Measurements from ENCODE around the gene PRKAR1B. TPM values are rescaled to one million over a fixed set of nuclear protein-coding genes. Genes with fewer than 3 reads are reported as not detected.
A peak's percentile ranks its signal among the peaks of the same experiment; 100 is the strongest.

Gene PRKAR1B
- total RNA-seq, 2 donors from 2014 or later = 26.2 to 56.0 TPM

DNA sequence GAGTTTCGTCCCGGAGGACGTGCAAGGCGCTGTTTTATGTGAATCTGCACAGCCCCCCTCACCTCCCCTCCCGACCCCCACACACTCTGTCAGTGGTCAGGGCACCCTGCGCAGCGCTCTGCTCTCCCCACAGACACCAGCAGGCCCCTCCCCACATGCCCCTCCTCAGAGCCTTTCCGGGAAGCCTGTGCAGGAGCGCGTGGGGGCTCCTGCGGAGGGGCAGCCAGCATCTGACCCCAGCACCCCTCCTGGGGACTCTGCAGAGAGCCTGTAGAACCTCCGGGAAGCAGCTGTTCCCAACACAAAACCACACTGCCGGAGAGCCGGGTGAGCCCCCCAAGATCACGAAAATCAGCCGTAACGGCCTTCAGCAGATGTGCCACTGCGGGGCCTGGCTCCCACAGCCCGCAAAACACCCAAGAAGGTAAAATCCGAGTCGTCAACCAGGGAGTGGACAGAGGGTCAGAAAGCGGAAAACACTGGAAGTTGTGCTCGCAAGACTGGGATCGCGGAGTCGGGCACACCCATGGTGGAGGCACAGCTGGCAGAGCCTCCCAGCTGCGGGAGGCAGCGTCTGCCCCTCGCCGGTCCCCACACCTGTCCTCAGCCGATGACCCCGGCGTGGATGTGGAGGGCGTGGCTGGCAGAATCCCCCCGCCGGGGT is 153.7 kb downstream of the PRKAR1B start:
- H3K4me3 Mint-ChIP-seq = no peak overlapping the region
- H3K4me1 Mint-ChIP-seq = peaks cover 6% of the 10 kb centered on the region
- no peaks in the 10 kb centered on the region for H3K27me3 Mint-ChIP-seq
- ATAC-seq (replicated peaks) = no peak
- H3K27ac Mint-ChIP-seq = no peak overlapping the region
- no peaks in the 10 kb centered on the region for H3K9me3 Mint-ChIP-seq
- peaks cover 4% of the 10 kb centered on the region for H3K36me3 Mint-ChIP-seq (ENCODE audit: low read depth)

DNA sequence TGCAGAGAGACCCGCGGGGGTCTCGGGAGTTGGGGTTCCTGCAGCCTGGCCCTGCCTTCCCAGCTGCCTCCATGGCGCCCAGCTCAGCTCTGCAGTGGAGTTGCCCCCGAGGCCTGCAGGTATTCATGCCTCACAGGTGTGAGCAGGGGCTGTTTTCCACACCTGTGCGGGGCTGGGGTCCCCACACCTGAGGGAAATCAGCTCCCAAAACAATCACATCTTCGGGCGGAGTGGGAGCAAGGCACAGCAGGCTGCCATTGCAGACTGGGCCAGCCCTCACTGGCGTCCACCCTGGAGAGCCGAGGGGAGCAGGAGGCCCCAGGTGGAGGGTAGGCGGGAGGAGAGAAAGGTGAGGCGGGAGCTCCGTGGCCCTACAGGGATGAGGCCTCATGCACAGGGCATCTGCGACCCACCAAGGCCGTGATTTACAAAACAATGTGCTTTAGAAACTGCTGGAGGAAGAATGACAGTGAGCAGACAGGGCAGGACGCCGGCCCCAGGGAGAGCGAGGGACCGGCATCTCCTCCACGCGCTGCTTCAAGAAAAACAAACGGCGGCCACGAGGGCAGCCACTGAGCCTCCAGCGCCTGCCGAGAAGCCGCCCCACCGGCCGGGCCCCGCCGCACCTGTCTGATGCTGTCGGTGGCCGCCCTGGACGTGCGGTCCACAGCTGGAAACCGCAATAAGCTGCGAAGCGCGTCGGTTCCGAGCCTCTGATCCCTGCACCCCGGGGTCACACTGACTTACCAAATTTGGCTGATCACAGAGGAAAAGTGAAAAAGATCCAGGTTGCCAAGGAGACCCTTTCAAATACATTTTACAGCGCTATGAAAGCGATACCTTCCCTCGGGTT is 154.4 kb downstream of the PRKAR1B start:
- Mint-ChIP-seq H3K9me3 (no peaks in the 10 kb centered on the region), H3K4me1 (peaks cover 6% of the 10 kb centered on the region), H3K27me3 (no peaks in the 10 kb centered on the region), H3K36me3 (ENCODE audit: low read depth) (no peaks in the 10 kb centered on the region), H3K4me3 (no peak overlapping the region), H3K27ac (no peak overlapping the region)
- no peak for ATAC-seq (replicated peaks)

DNA sequence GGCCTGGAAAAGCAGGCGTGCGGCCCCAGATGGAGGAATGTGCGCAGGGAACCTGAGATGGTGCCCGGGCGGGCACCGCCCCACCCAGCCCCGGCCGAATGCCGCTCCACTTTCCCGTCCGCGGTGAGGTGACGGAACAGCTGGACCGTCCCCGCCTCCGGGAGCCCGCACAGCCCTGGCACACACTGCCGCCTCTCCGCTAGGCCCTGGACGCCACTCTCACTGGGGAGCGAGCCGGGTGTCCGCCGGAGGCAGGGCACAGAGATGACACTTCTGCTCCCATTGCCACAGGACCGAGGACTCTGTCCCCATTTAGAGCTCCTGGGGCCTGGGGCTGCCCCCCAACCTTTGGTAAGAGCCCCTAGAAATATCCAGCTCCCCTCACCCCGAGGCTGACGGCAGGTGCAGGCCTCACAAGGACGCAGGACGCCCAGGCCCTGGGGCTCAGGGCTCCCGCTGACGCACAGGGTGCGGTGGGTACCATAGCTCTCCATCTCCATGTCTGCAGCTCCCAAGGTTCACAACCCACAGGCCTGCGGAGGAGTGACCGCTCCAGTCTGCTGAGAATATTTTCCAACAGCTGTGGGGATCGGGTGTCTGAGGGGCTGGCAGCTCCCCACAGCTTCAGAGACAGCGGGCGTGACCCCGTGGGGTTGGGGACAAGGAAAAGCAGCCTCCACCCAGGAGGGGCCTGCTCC is 155.2 kb downstream of the PRKAR1B start:
- H3K27me3 Mint-ChIP-seq = no peaks in the 10 kb centered on the region
- H3K27ac Mint-ChIP-seq = no peak overlapping the region
- H3K36me3 Mint-ChIP-seq (ENCODE audit: low read depth) = no peaks in the 10 kb centered on the region
- ATAC-seq (replicated peaks) = no peak
- H3K4me1 Mint-ChIP-seq = peaks cover 6% of the 10 kb centered on the region
- no peak overlapping the region for H3K4me3 Mint-ChIP-seq
- H3K9me3 Mint-ChIP-seq = no peaks in the 10 kb centered on the region

DNA sequence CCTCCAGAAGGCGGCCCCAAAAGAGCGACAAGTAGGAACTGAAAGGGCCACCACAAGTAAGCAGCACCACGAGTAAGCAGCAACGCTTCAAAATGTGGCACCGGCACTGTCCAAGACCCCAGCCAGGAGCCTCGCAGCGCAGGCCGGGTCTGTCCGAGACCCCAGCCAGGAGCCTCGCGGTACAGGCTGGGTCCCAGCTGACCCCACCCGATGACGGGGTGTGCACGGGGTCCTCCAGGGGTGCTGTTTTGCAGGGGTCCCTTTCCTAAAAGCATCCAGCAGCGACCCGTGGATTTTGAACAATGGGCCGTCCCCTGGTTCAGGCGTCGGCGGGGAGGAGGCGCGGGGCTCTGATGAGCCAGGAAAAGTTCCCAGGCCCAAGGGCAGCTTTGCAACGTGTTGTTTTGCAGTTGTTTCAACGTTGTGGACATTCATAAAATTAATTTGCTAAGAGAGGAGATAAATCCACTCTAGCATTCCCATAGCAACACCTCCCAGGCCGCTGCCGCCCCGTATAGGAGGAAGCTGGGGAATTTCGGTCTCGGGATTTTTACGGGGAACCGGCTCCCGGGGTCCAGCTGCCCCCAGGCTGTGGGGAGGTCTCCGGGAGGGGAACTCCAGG is 155.9 kb downstream of the PRKAR1B start:
- no peak overlapping the region for H3K27ac Mint-ChIP-seq
- ATAC-seq (replicated peaks) = no peak

DNA sequence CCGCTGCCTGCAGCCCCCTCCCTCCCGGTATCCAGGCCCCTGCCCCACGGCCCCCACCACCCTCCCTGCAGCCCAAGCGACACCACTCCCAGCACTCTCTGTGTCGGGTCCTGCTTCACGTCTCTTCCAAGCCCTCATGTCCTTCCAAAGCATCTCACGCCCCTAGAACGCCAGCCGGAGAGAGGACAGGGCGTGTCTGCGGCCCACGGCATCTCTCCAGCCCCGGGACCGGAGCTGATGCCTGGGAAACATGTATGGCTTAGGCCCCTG is 156.3 kb downstream of the PRKAR1B start:
- Mint-ChIP-seq H3K4me1 (peaks cover under 1% of the 10 kb centered on the region), H3K36me3 (ENCODE audit: low read depth) (no peaks in the 10 kb centered on the region), H3K27ac (no peak overlapping the region), H3K4me3 (no peak overlapping the region), H3K27me3 (no peaks in the 10 kb centered on the region), H3K9me3 (no peaks in the 10 kb centered on the region)
- ATAC-seq (replicated peaks) = no peak

More for the DNA sequence above, 155.9 kb downstream of the PRKAR1B start:
- H3K4me1 Mint-ChIP-seq = peaks cover 5% of the 10 kb centered on the region
- H3K27me3 Mint-ChIP-seq = no peaks in the 10 kb centered on the region
- H3K9me3 Mint-ChIP-seq = no peaks in the 10 kb centered on the region
- H3K36me3 Mint-ChIP-seq (ENCODE audit: low read depth) = no peaks in the 10 kb centered on the region
- H3K4me3 Mint-ChIP-seq = no peak overlapping the region

DNA sequence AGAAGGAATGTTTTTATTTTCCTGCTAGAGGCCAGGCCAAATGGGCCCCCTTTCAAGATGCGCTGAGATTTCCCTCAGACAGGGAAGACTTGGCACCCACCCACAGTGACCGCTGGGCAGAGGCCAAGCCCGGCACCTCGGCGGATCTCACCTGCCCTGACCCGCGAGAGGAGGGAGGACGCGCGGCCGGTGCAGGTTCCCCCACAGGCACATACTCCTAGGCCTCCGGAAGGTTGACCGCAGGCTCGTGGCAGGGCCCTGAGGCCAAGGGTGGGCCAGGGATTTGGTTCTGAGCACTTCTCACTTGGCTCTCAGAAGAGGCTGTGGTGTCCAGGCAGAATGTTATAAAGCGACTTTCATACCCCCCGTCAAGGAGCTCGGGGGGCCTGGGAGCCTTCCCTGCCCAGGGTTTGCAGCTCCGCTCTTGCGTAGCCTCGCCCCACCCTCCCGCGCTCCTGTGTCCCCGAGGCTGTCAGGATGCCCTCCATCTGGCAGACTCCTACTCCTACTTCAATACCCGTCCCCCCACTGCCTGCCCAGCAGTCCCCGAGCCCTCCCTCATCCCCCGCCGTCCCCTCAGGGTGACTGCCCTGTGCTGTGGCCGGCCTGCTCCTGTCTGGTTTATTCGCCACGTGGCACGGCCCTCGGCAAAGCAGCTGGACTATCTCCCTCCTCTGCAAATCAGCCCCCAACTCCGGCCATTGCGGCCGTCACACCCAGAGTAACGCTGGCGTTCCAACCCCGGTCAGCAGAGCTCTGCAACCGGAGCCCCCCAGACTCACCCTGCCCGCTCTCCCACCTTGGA is 156.9 kb downstream of the PRKAR1B start:
- no peaks in the 10 kb centered on the region for H3K27me3 Mint-ChIP-seq
- no peaks in the 10 kb centered on the region for H3K4me1 Mint-ChIP-seq
- H3K36me3 Mint-ChIP-seq (ENCODE audit: low read depth) = no peaks in the 10 kb centered on the region
- no peak for ATAC-seq (replicated peaks)
- no peak overlapping the region for H3K4me3 Mint-ChIP-seq
- H3K27ac Mint-ChIP-seq = no peak overlapping the region
- H3K9me3 Mint-ChIP-seq = no peaks in the 10 kb centered on the region

DNA sequence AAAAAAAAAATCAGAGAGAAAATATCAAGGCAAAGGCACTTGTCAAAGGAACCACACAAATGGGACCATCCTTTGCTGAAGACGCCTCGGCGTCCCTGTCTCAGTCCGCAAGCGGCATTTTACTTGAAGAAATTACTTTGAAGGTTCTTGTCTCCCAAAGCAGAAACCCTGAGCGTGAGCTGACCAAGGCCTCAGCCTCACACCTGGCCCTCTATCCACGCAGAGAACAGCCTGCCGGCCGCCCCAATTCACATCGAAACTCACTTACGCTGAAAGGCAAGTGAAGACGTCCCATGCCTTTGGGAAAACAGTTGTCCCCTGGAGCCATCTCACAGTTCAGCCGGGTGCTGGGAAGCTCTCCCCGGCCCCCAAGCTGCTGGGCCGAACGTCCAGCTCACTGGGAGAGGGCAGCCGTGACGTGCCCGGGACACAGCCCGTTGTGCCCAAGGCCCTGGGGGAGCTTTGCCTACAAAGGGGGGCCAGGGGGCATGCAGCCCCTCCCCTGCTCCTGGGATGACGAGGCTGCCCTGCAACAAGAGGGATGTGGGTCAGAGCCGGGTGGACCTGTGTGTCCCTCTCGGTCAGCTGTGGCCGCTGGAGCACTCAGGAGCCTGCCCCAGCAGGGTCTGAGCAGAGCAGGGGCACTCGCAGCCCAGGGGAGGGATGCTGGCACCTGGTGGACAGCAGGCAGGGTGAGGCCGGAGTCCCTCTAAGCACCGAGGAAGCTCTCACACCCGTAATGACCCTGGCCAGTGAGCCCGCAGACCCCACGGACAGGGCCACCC is 157.8 kb downstream of the PRKAR1B start:
- H3K4me3 Mint-ChIP-seq = no peak overlapping the region
- ATAC-seq (replicated peaks) = no peak
- H3K27ac Mint-ChIP-seq = no peak overlapping the region

DNA sequence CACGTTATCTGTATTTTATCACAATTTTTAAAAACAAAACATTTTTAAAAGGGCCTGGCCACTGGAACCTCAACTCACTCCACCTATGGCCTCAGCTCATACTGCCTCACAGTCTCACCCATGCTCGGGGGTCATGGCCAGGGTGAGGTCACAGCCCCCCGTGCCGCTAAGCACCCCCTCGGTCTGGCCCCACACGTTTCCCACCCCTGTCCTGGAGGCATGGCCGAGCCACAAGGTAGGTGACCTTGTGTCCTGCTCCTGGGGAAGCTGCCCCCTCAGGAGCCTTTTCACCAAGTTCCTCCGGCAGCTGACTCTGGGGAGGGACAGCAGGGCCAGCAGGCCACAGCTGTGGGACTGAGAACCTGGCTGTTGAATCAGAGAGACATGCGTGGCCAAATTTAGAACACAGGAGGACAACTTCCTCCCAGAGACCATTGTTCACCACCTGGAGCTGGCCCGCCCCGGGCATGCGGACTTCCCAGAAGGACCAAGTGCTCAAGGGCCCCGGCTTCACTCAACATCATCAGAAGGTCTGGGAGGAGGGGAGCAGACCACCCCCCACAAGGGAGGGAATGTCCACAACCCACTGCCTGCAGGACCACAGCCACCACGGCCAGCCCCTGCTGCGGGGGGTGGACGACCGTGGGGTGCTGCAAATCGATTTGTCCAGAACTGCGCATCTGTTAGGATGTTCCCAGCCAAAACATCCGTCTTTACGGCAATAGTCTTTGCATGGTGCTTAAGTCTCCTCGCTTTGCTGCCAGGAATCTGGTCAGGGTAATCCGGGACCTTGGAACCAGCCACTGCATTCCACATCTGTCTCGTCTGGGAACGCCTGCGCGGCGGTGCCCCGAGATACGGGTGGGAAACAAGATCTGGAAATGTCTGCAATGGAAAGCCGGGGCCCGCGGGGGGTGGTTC is 158.8 kb downstream of the PRKAR1B start:
- no peaks in the 10 kb centered on the region for H3K27me3 Mint-ChIP-seq
- no peak overlapping the region for H3K4me3 Mint-ChIP-seq
- H3K9me3 Mint-ChIP-seq = no peaks in the 10 kb centered on the region
- no peak overlapping the region for H3K27ac Mint-ChIP-seq
- ATAC-seq (replicated peaks) = no peak
- H3K36me3 Mint-ChIP-seq (ENCODE audit: low read depth) = no peaks in the 10 kb centered on the region
- no peaks in the 10 kb centered on the region for H3K4me1 Mint-ChIP-seq

More for the DNA sequence above, 157.8 kb downstream of the PRKAR1B start:
- Mint-ChIP-seq H3K4me1 (no peaks in the 10 kb centered on the region), H3K9me3 (no peaks in the 10 kb centered on the region), H3K27me3 (no peaks in the 10 kb centered on the region), H3K36me3 (ENCODE audit: low read depth) (no peaks in the 10 kb centered on the region)

DNA sequence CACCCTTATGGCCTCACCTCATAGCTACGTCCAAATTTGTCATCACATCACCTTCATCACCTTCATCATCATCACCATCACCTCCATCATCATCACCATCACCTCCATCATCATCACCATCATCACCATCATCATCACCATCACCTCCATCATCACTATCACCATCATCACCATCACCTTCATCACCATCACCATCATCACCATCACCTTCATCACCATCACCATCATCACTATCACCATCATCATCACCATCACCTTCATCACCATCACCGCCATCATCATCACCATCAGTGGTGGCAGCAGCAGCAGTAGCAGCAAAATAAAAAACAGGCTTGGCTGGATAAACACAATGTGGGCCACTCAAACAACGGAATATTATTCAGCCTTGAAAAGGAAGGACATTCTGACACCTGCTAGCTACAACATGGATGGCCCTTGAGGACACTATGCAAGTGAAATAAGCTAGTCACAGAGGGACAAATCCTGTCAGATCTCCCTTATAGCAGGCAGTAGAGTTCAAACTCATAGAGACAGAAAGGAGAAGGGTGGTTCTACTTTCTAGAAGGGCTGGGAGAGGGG is 159.7 kb downstream of the PRKAR1B start:
- no peak overlapping the region for H3K4me3 Mint-ChIP-seq
- peaks cover 3% of the 10 kb centered on the region for H3K4me1 Mint-ChIP-seq
- H3K9me3 Mint-ChIP-seq = no peaks in the 10 kb centered on the region
- no peaks in the 10 kb centered on the region for H3K36me3 Mint-ChIP-seq (ENCODE audit: low read depth)
- ATAC-seq (replicated peaks) = no peak
- H3K27me3 Mint-ChIP-seq = no peaks in the 10 kb centered on the region
- H3K27ac Mint-ChIP-seq = no peak overlapping the region

DNA sequence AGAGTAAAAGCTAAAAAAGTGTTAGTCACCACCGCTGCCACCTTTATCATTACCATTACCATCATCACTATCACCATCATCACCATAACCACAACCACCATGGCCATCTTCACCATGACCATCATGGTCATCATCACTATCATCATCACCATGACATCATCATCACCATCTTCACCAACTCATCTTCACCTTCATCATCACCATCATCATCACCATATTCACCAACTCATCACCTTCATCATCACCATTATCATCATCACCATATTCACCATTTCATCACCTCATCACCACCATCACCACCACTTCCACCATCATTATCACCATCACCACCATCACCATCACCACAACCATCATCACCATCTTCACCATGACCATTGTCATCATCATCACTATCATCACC is 161.0 kb downstream of the PRKAR1B start:
- peaks cover 4% of the 10 kb centered on the region for H3K4me1 Mint-ChIP-seq

DNA sequence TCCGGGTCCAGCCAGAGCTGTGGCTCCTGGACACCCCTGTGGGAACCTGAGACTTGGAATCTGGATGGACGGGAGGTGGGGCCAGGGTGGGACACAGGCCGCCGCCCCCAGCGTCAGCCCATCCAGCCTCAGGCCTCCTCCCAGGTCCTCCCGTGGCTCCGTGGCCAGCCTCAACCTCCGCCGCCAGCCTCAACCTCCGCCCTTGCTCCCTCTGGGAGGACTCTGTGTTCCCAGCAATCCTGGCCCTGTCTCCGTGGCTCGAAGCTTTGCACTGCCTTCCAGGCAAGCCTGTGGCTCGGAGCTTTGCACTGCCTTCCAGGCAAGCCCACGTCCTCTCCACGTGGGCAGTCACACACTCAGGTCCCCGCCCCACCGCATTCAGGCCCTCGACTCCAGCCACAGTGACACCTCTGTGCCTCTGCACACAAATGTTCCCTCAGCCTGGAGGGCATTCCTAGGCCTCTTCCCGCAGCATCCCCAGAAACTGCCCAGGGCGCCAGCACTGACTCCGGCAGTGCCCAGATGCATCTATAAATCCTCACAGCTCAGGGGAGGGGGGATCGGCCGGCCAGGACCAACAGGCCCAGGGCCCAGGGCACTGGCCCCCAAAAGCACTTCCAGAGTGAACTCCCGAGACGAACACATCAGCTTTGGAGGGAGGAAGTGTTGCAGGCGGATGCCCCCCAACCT is 162.8 kb downstream of the PRKAR1B start:
- H3K27ac Mint-ChIP-seq = no peak overlapping the region
- H3K4me3 Mint-ChIP-seq = no peak overlapping the region
- H3K36me3 Mint-ChIP-seq (ENCODE audit: low read depth) = no peaks in the 10 kb centered on the region
- H3K9me3 Mint-ChIP-seq = no peaks in the 10 kb centered on the region
- H3K27me3 Mint-ChIP-seq = no peaks in the 10 kb centered on the region
- ATAC-seq (replicated peaks) = no peak
- peaks cover 4% of the 10 kb centered on the region for H3K4me1 Mint-ChIP-seq

More for the DNA sequence above, 161.0 kb downstream of the PRKAR1B start:
- Mint-ChIP-seq H3K36me3 (ENCODE audit: low read depth) (no peaks in the 10 kb centered on the region), H3K4me3 (no peak overlapping the region), H3K27ac (no peak overlapping the region), H3K9me3 (no peaks in the 10 kb centered on the region), H3K27me3 (no peaks in the 10 kb centered on the region)
- ATAC-seq (replicated peaks) = peak; percentile 68

DNA sequence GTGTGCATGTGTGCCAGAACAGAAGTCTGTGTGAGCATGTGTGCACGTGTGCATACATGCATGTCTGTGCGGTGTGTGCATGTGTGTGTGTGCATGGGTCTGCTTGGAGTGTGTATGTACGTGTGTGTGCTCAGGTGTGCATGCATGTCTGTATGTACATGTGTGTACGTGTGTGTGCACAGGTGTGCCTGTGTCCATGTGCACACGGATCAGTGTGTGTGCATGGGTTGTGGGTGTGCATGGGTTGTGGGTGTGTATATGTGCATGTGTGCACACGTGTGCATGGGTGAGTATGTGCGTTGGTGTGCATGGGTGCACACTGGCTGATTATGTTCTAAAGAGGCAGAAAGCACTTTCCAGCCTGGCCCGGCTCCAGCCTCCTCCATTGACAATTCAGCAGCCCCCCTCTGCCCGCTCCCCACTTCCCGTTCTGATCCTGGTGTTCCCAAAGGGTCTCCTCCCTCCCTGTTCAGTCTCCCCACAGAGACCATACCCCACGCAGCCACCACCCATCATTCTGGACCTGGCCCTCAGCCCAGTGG is 163.4 kb downstream of the PRKAR1B start:
- H3K27ac Mint-ChIP-seq = no peak overlapping the region
- ATAC-seq (replicated peaks) = no peak
- H3K4me1 Mint-ChIP-seq = peaks cover 4% of the 10 kb centered on the region
- no peaks in the 10 kb centered on the region for H3K36me3 Mint-ChIP-seq (ENCODE audit: low read depth)
- H3K27me3 Mint-ChIP-seq = no peaks in the 10 kb centered on the region
- H3K9me3 Mint-ChIP-seq = no peaks in the 10 kb centered on the region
- no peak overlapping the region for H3K4me3 Mint-ChIP-seq
